Kidney (tissue), 14 donors: ENCODE results near the gene PGAM2. TPM values are rescaled to one million over a fixed set of nuclear protein-coding genes. Genes with fewer than 3 reads are reported as not detected.

Experiments used
- DNase-seq, 5 donors: peaks; one replicate each; pipeline ENCODE4 v3.0.0-alpha.2; 2013 to 2020
- FAIRE-seq: peaks from 2 replicates; lab custom pipeline; 2012; peaks lifted over from hg19 to GRCh38; lab: Jason Lieb, UNC
- H3K27ac ChIP-seq, 2 donors: one replicate each; pipeline ENCODE4 v1.7.0; 2013; ENCODE audit warnings: low read depth in 2 of 2, low read length in 2 of 2, inconsistent platforms in 1 of 2
- H3K27me3 ChIP-seq: one replicate; pipeline ENCODE4 v1.7.1; 2013; ENCODE audit warnings: low read length, inconsistent platforms; ENCODE audit not compliant: control insufficient read depth, insufficient read depth
- H3K36me3 ChIP-seq, 3 donors: one replicate each; pipeline versions ENCODE4 v1.7.0 to v1.7.1; 2013; ENCODE audit warnings: low read length in 3 of 3, control low read depth in 1 of 3, inconsistent platforms in 1 of 3; ENCODE audit not compliant: insufficient read depth in 3 of 3, control insufficient read depth in 2 of 3
- H3K4me1 ChIP-seq, 3 donors: one replicate each; pipeline versions ENCODE4 v1.7.0 to v1.7.1; 2013; ENCODE audit warnings: low read length in 3 of 3, inconsistent platforms in 1 of 3, low read depth in 1 of 3; ENCODE audit not compliant: control insufficient read depth in 2 of 3, insufficient read depth in 2 of 3
- H3K4me3 ChIP-seq, 3 donors: one replicate each; pipeline versions ENCODE4 v1.7.0 to v1.8.1; 2013; ENCODE audit warnings: low read length in 3 of 3, control low read depth in 1 of 3, inconsistent platforms in 1 of 3
- H3K9ac ChIP-seq, 3 donors: one replicate each; pipeline versions ENCODE4 v1.7.0 to v1.7.1; 2013; ENCODE audit warnings: low read length in 3 of 3, control low read depth in 1 of 3, inconsistent platforms in 1 of 3
- H3K9me3 ChIP-seq, 3 donors: one replicate each; pipeline versions ENCODE4 v1.7.0 to v1.7.1; 2013; ENCODE audit warnings: low read length in 3 of 3, control low read depth in 1 of 3, inconsistent platforms in 1 of 3; ENCODE audit not compliant: control insufficient read depth in 2 of 3, insufficient read depth in 1 of 3
- CTCF ChIP-seq: IDR thresholded peaks from 3 replicates; pipeline ENCODE4 v1.5.1; 2012; ENCODE audit warnings: mild to moderate bottlenecking, moderate library complexity, borderline replicate concordance; ENCODE audit not compliant: insufficient read depth; ENCODE audit errors: extremely low read depth
- intact Hi-C: fragments of 100-400 bp; cut with DNase I; formaldehyde crosslinking; loops from one replicate; pipeline ENCODE4 v1.11.1; 2022
- polyA plus RNA-seq: library from polyadenylated mRNA; stranded (reverse); fragments of 350-450 nt; fragmentation: Illumina TruSeq; extraction: RNeasy Lipid Tissue Mini Kit (QIAGEN cat#74804); gene quantifications from one replicate; pipeline ENCODE4 v1.2.3, GENCODE V29; 2014; ENCODE audit warnings: low read depth, low replicate concordance; ENCODE audit not compliant: insufficient read depth
- total RNA-seq: library from RNA; stranded (reverse); fragmentation: NEBNext Ultra II Directional; extraction: Animal tissue kit (Norgen Biotek cat#: 25700); gene quantifications from one replicate; pipeline ENCODE4 v1.2.1, GENCODE V29; 2021
- donor health status: control.
- donor health status: control.
- donor health status: control.
- donor health status: control.
- donor health status: control.
- donor health status: DM: yes; HTN: yes; CAD: no.
- donor health status: Normal renal cell carcinoma (clear cell type).

The PGAM2 gene
- total and polyA plus RNA-seq, 2 donors from 2014 or later = 2.1 to 37.7 TPM

DNA sequence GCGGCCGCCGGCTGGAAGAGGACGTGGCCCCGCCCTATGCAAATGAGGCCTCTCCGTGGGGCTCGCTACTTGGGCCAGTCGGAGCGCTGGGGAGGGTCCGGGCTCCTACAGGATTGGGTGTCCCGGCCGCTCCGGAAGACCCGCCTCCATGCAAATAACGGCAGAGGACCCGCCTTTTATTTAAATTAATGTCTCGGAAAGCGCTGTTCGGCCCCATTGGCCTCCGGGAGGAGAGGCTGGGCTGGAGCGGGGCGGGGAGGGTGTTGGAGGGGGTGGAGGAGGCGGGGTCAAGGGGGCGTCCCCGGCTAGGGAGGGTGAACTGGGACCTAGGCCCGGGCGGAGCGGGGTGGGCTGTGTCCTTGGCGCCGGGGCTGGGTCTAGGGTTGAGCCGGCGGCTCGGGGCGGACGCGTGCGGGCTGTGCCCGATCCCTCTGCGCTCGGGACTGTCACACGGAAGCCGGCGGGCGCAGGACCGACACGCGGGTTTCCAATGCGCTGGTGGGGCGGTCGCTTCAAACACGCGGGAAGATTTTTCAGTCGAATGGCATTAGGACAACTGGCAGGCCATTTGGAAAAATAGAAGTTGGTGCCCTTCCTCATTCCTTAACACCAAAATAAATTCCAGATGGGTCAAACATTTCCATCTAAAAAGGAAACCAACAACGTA, 17.3 kb upstream of the PGAM2 start:
- H3K27me3 ChIP-seq = no peaks in the 10 kb centered on the region
- peak overlapping the region in 2 of 3 donors; percentile 66 to 70 for H3K4me3 ChIP-seq
- TF ChIP-seq CTCF = no peak
- H3K4me1 ChIP-seq = peaks cover 3 to 31% (median 24%) of the 10 kb centered on the region in 3 donors
- no peaks in the 10 kb centered on the region for H3K9me3 ChIP-seq
- no peak for FAIRE-seq
- peaks cover 2 to 22% (median 7%) of the 10 kb centered on the region in 3 donors for H3K36me3 ChIP-seq
- DNase-seq = peak; percentile 99 to 100 (median 99)
- H3K9ac ChIP-seq = peak overlapping the region in 2 of 3 donors; percentile 14 to 36
- intact Hi-C loops = no loop called here
- peak overlapping the region; percentile 78 to 94 for H3K27ac ChIP-seq

DNA sequence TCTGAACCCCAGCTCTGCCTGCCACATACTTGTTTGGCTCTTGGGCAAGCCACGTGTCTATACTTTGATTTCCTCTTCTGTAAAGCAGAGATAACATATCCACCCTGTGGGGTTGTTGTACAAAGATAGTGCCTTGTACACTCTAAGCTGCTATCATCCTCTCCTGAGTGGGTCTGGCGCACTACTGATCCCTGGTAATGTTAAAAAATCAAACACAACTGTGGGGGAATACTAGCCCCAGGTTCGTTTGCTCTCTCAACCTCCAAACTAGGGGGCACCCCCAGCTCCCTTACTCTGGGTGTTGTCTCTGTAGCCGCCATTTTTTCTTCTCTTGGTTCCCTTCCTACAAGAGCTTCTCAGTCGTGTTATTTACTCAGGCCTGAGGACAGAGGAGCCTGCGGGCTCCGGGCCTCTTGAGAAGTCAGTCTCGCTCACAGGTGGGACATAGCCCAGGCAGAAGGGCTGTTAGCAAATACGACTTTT, 15.9 kb upstream of the PGAM2 start:
- no peaks in the 10 kb centered on the region for H3K9me3 ChIP-seq
- intact Hi-C loops = no loop called here
- peak overlapping the region in 1 of 2 donors; percentile 32 for H3K27ac ChIP-seq
- peak overlapping the region in 2 of 3 donors; percentile 51 to 61 for H3K9ac ChIP-seq
- FAIRE-seq = no peak
- H3K27me3 ChIP-seq = no peaks in the 10 kb centered on the region
- DNase-seq = peak in 1 of 5 donors; percentile 28
- peaks cover 3 to 40% (median 34%) of the 10 kb centered on the region in 3 donors for H3K4me1 ChIP-seq
- no peak for TF ChIP-seq CTCF
- peaks cover 2 to 25% (median 7%) of the 10 kb centered on the region in 3 donors for H3K36me3 ChIP-seq
- peak overlapping the region in 1 of 3 donors; percentile 95 for H3K4me3 ChIP-seq

- FAIRE-seq (no peak), DNase-seq (peak in 2 of 5 donors; percentile 58 to 67)
- no peaks in the 10 kb centered on the region for H3K9me3 ChIP-seq
- H3K36me3 ChIP-seq = peaks cover 2 to 30% (median 7%) of the 10 kb centered on the region in 3 donors
- TF ChIP-seq CTCF = no peak
- peak overlapping the region in 2 of 3 donors; percentile 51 to 61 for H3K9ac ChIP-seq
- H3K4me3 ChIP-seq = peak overlapping the region in 1 of 3 donors; percentile 95
- H3K4me1 ChIP-seq = peaks cover 3 to 42% (median 34%) of the 10 kb centered on the region in 3 donors
- intact Hi-C loops = no loop called here
- peak overlapping the region; percentile 20 to 32 for H3K27ac ChIP-seq
- H3K27me3 ChIP-seq = no peaks in the 10 kb centered on the region
These were observed 15.4 kb upstream of the PGAM2 start for GRCh38 chr7:44080686-44081265.
